HG03575 (cell line): ENCODE data around the gene BRAF.
"Not testable (repeated sequence)": the region's sequence is repeated elsewhere in the genome, so short reads cannot be mapped to it uniquely, and the experiment has no call there.

Experiments
- ATAC-seq: cut with Tn5 transposase; IDR thresholded peaks from one replicate; pipeline ENCODE4 v1.9.1; 2021; ENCODE audit not compliant: unreplicated experiment, insufficient number of reproducible peaks, low FRiP score; ENCODE audit errors: extremely low read depth

Gene BRAF

DNA sequence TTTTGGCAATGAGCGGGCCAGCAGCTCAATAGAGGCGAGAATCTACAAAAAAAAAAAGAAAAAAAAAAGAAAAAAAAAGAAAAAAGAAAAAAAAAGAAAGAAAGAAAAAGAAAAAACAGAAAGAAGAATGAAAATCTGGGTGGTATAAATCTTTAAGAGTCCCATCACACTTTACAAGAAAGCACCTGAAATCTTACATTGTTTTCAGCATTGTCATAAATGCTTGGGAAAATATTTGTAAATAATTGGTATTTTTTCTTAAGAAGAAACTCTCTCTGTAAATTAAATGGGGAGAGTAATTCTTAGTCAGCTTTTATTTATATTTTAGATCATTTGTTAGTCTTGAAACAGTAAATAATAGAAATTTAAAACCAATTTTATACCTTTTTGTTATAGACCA is 190.0 kb downstream of the BRAF start:
- no peak for ATAC-seq

DNA sequence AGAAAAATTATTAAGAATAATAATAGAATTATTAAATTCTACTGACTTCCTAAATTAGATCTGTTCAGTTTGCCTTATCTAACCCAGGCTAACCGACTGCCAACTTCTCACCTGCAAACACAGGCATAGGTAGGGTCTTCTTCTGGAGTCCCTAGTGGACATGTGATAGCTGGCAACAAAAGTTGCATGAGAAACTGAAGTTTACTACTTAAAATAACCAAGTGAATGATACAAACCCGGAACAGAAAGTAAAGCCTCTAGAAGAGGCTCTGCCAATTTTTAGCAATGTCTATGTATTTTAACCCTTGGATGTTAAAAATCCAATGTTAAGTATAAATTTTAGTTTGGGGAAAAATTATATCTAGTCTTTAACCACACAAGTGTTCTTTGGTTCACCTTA is 190.6 kb downstream of the BRAF start:
- no peak for ATAC-seq

DNA sequence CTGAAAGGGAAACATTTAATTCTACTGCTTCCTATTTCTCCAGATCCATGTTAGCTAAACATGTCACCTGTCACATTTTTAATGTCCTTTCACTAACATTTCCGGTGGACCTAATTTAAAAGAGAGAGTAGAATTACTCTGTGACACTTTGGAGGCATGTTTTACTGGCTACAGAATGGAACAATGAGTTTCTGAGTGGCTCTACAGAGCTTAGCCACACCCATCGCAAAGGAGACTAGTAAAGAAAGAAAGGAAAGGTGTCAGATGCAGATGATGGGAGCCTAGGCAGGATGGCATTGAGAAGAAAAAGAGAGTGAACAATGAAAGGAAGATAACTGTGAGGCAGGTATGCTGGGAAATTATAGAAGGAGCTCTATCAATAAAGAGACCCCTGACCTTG is 192.3 kb downstream of the BRAF start:
- ATAC-seq = no peak

DNA sequence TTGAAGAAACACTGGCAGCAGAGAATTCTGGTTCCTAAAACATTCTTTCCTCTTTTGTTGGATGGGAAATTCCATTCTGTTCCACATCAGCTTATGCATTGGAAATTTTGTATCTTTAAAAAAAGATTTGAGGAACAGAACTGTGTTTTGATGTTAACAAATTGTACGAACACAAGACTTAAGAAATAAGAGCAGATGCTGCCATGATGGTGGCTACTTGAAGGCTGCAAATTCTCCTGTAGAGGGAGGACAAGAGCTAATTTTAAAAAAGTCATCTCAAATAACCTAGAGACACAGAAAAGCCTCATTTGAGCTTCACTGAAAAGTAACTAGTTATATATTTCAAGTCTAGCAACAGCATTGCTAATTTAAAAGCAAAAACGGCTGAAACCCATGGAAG is 198.4 kb downstream of the BRAF start:
- no peak for ATAC-seq

- ATAC-seq = no peak
These were observed 200.0 kb downstream of the BRAF start for GRCh38 chr7:140724706-140725105.

GRCh38 chr7:140723574-140723973 is 201.2 kb downstream of the BRAF start:
- ATAC-seq = no peak

DNA sequence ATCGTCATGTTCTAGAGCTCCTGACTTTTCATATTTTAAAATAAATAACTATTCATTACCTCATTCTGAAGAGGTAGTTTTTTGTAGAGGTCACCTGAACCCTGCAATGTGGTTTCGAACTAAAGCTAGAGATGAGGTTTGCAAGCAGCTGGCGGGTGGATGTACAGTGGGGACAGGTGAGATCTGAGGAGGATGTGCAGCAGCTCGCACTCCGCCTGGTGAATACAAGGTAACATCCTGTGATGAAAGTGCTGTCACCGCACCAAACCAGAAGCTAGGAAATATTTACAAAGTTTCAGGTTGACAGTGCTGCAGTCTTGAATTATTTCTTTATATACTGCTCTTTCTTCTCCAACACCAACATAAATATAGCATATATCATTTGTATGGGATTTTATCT is 201.7 kb downstream of the BRAF start:
- no peak for ATAC-seq

DNA sequence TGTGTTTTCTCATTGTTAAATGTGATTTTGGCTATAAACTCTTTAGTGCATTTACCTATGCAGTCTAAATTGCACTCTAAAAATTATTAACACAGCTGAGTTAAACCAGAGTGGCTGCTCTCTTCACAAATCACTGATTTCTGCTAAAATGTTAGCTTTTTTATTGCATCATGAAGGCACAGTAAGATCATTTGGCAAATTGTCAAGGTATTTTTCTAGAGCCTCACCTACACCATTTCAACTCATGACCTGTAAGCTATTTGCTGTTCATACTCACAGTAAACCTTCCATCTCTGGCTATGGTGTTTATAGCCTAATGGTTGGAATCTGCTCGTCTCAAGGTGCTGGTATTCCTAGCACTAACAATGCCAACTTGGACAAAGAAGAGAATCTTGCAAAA is 202.5 kb downstream of the BRAF start:
- ATAC-seq = no peak

DNA sequence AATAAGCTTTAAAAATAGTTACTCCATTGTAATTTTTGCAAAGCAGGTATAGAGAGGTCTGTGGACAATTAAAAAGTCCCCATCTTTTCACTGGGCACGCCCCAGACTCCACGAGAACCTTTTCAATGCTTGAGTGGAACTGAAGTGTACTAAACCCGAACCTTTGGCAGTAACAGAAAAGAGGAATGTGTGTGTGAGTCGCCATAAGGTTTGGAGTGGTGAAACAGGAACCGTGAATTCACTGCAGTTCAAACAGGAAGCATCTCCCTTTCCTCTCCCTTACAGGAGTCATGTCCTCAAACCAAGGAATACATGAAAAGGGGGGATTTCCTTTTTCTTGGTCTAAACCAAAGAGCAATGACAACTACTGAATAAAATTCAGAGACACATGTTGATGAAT is 205.0 kb downstream of the BRAF start:
- ATAC-seq = no peak

GRCh38 chr7:140714331-140715040 is 210.2 kb downstream of the BRAF start:
- no peak for ATAC-seq

DNA sequence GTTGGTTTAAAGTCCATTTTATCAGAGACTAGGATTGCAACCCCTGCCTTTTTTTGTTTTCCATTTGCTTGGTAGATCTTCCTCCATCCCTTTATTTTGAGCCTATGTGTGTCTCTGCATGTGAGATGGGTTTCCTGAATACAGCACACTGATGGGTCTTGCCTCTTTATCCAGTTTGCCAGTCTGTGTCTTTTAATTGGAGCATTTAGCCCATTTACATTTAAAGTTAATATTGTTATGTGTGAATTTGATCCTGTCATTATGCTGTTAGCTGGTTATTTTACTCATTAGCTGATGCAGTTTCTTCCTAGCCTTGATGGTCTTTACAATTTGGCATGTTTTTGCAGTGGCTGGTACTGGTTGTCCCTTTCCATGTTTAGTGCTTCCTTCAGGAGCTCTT is 212.3 kb downstream of the BRAF start:
- ATAC-seq = not testable (repeated sequence)

GRCh38 chr7:140708764-140709163 is 216.0 kb downstream of the BRAF start:
- not testable (repeated sequence) for ATAC-seq

DNA sequence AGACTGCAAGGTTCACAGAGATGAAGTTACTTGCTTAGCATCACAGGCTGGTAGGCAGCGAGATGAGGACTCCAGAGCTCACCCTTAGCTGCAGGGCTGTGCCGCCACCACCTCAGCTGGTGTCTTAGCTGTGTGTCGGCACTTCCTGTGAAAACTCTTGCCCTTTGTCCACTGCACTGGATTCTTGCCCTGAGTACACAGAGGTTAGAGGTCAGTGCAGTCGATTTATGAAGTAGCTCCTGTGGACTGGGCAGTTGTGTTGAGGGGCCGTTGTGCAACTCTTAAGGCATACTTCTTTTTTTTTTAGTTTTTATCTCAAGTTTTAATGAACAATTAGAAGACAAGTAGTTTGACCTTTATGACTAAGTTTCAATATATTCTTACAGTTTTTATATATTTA is 217.6 kb downstream of the BRAF start:
- ATAC-seq = no peak

GRCh38 chr7:140704205-140704604 is 220.5 kb downstream of the BRAF start:
- no peak for ATAC-seq

- no peak for ATAC-seq
These were observed 222.0 kb downstream of the BRAF start for GRCh38 chr7:140702774-140703173.

DNA sequence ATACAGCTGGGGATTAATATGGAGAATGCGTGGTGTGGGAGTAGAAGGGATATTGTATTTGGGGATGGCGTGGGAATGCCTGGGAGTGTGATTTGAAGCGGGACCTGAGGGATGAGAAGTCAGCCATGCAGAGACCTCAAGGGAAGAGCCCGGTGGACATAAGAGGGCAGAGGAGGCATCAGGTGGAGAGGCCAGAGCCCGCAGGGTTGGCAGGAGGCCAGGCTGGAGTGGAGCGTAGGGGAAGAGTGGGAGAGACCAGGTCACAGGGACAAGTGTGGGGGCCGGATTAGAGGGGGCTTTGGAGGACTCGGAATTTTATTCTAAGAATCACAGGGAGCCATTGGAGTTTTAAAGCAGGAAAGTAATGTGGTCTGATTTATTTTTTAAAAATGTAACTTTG is 226.3 kb downstream of the BRAF start:
- ATAC-seq = no peak

DNA sequence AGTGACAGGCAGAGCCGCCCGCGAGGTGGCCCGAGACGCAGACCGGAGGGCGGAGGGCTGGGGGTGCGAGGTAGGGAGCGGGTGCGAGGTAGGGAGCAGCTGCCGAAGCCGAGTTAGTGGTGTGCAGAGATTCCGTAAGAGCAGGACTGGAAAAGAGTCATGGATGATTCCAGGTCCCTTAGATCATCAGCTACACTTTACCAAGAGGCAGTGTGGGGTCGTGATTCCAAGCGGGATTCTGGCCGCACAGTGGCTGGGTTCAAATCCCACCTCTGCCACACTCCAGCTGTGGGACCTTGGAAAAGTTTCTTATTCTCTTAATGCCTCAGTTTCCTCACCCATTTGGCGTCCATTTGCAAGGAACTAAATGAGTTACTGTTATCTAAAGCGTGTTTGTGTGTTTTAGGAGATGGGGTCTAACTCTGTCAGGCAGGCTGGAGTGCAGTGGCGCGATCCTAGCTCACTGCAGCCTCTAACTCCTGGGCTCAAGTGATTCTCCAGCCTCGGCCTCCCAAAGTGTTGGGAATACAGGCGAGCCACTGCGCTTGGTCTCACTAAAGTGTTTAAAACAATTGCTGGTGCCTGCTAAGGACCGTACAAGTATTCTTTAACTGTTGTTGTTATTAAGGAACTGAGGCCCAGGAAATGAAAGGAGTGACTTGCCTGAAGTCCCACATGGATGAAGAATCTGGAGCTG is 227.1 kb downstream of the BRAF start:
- ATAC-seq = no peak

DNA sequence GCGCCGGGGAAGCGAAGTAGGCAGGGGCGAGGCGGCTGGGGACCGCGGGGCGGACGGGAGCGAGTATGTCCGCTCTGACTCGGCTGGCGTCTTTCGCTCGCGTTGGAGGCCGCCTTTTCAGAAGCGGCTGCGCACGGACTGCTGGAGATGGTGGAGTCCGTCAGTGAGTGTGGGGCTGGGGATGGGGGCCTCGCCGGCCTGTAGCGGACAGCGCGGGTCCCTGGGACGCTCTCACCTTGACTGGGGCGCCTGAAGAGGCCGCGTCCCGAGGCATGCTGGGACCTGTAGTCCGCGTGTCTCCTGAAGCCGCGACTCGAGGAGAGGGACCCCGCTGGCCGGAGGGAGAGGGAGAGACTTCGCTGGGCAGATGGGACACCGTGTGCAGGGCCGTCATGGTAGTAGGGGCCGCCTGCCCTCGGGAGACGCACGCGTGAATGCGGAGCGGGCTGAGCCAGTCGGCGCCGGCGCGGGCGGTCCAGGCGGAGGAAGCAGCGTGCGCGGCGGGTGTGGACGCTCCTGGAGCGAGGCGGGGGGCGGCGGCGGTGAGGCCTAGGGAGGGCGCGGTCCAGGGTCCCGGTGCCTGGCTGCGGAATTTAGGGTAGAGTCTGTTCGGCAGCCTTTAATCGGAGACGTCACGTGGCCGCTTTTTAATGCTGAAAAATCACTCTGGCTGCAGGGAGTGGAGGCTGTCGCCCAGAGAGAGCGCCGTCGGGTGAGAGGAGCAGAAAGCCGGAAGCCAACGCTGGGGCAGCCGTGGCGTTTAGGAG is 227.9 kb downstream of the BRAF start, which contains the start of gene NDUFB2:
Gene NDUFB2, plus strand, starts transcription at position 29 of the 767 bp plus-strand sequence. Its CDS starts 37 bp downstream, at position 66.
- peak; percentile 66 for ATAC-seq

DNA sequence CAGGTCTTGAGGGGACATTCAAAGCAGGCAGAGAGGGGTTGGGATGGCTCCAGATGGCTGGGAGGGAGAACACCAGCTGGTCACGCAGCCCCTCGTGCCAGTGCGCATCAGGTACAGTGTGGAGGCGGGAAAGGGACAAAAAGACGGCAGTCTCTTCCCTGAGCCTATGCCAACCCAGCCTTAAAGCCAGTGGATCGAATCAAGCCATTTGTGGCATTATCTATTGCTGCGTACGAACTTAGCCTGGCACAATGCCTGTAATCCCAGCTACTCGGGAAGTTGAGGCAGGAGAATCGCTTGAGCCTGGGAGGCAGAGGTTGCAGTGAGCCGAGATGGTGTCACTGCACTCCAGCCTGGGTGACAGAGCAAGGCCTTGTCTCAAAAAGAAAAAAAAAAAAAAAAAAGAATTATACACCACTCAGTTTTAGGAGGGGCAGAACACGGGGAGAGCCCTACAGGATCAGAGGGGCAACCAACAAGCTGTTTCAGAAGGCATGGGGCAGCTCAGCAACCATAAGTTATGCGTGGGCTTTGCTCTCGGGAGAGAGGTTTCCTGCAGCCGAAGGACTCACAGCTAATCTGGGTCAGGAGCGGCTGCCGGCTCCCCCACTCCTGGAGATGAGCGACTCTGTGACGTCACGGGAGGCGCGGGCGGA is 228.6 kb downstream of the BRAF start:
- ATAC-seq = no peak
